ENCODE results near the gene BAZ1A.

GRCh38 chr14:34806257-34806656 is 68.9 kb downstream of the BAZ1A start:
- TF ChIP-seq, protein P1, sequence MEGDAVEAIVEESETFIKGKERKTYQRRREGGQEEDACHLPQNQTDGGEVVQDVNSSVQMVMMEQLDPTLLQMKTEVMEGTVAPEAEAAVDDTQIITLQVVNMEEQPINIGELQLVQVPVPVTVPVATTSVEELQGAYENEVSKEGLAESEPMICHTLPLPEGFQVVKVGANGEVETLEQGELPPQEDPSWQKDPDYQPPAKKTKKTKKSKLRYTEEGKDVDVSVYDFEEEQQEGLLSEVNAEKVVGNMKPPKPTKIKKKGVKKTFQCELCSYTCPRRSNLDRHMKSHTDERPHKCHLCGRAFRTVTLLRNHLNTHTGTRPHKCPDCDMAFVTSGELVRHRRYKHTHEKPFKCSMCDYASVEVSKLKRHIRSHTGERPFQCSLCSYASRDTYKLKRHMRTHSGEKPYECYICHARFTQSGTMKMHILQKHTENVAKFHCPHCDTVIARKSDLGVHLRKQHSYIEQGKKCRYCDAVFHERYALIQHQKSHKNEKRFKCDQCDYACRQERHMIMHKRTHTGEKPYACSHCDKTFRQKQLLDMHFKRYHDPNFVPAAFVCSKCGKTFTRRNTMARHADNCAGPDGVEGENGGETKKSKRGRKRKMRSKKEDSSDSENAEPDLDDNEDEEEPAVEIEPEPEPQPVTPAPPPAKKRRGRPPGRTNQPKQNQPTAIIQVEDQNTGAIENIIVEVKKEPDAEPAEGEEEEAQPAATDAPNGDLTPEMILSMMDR (IDR thresholded peaks at IDR 0.05): no peak
- TF ChIP-seq POLR2A (IDR thresholded peaks at IDR 0.05): no peak
- TF ChIP-seq POLR2AphosphoS5 (IDR thresholded peaks at IDR 0.05): no peak
